K562 (cell line): Measurements from ENCODE around the gene COL4A4. TPM values are rescaled to one million over a fixed set of nuclear protein-coding genes. Genes with fewer than 3 reads are reported as not detected.

Experiments used
- ATAC-seq: fragments of 200-7000 bp; cut with Tn5 transposase; 3 replicates; pipeline ENCODE4 v1.9.1; 2020; ENCODE audit warnings: moderate library complexity
- BruUV-seq: library from RNA; stranded (reverse); fragments of 400-500 nt; replicated peaks from 2 replicates; lab custom pipeline; 2021; lab: Mats Ljungman, UMichigan
- CTCF ChIA-PET: fragments of 300-600 bp; formaldehyde crosslinking; extraction: SDS; loops from one replicate; lab custom pipeline; 2021; ENCODE audit warnings: low intra/inter-chr PET ratio; lab: Yijun Ruan, JAX
- POLR2A ChIA-PET: fragments of 300-600, 350-650 bp; sonication (Branson Sonifier 250); formaldehyde crosslinking; extraction: SDS; loops from one replicate; lab custom pipeline; 2021; ENCODE audit warnings: antibody characterized with exemption, inconsistent platforms; lab: Yijun Ruan, JAX
- DNase-seq, 4 experiments: peaks; one replicate each; pipeline versions ENCODE4 v3.0.0 to v3.0.0-alpha.2; 2011 to 2018; ENCODE audit warnings: low spot score in 3 of 4, mixed read lengths in 3 of 4; ENCODE audit errors: extremely low read depth in 1 of 4
- FAIRE-seq: peaks from 2 replicates; lab custom pipeline; 2011; peaks lifted over from hg19 to GRCh38; lab: Jason Lieb, UNC
- H2AFZ ChIP-seq: 2 replicates; pipeline ENCODE4 v1.6.0; 2011; ENCODE audit warnings: low read depth, low read length, control low read depth, inconsistent platforms
- H3K27ac ChIP-seq: fragments of 200-600 bp; 3 replicates; pipeline ENCODE4 v1.8.0; 2011; ENCODE audit warnings: low read depth, mild to moderate bottlenecking, control low read depth, inconsistent platforms, low read length, moderate library complexity, mixed read lengths; ENCODE audit errors: extremely low read depth
- H3K27me3 ChIP-seq, 2 experiments: fragments of 300-600 bp in 1 of 2; 2 replicates in 1 of 2; 3 replicates in 1 of 2; pipeline versions ENCODE4 v1.6.0 to v1.8.0; 2011; ENCODE audit warnings: inconsistent platforms in 2 of 2, low read length in 2 of 2, mild to moderate bottlenecking in 1 of 2, mixed read lengths in 1 of 2, moderate library complexity in 1 of 2; ENCODE audit not compliant: control insufficient read depth in 2 of 2, insufficient read depth in 2 of 2
- H3K36me3 ChIP-seq: fragments of 300-600 bp; 3 replicates; pipeline ENCODE4 v1.8.0; 2011; ENCODE audit warnings: mild to moderate bottlenecking, low read length, inconsistent platforms; ENCODE audit not compliant: control insufficient read depth, insufficient read depth
- H3K4me1 ChIP-seq, 2 experiments: fragments of 200-600 bp in 1 of 2; replicated peaks in 1 of 2; 2 replicates in 1 of 2; 3 replicates in 1 of 2; pipeline versions ENCODE4 v1.5.1 to v1.8.0; 2011; ENCODE audit warnings: inconsistent platforms in 2 of 2, low read length in 2 of 2, mild to moderate bottlenecking in 1 of 2, mixed read lengths in 1 of 2, moderate library complexity in 1 of 2; ENCODE audit not compliant: control insufficient read depth in 2 of 2, insufficient read depth in 2 of 2
- H3K4me2 ChIP-seq: 2 replicates; pipeline ENCODE4 v1.6.1; 2011; ENCODE audit warnings: low read length, control low read depth, inconsistent platforms, mixed read lengths; ENCODE audit not compliant: insufficient read depth
- H3K4me3 ChIP-seq: fragments of 200-600 bp; sonication (generic), shearing (Covaris generic); 2 replicates; pipeline ENCODE4 v1.5.1; 2016; ENCODE audit warnings: control low read depth, inconsistent platforms
- H3K79me2 ChIP-seq: fragments of 200-600 bp; 3 replicates; pipeline ENCODE4 v1.8.0; 2011; ENCODE audit warnings: low read length, inconsistent platforms; ENCODE audit not compliant: control insufficient read depth, insufficient read depth
- H3K9ac ChIP-seq, 2 experiments: 2 replicates each; pipeline versions ENCODE4 v1.6.0 to v1.6.1; 2011; ENCODE audit warnings: low read depth in 2 of 2, low read length in 2 of 2, control low read depth in 1 of 2, inconsistent platforms in 1 of 2, mild to moderate bottlenecking in 1 of 2, mixed read lengths in 1 of 2; ENCODE audit not compliant: insufficient read depth in 1 of 2
- H3K9me1 ChIP-seq: one replicate; pipeline ENCODE4 v1.6.0; 2011; ENCODE audit warnings: inconsistent platforms, mild to moderate bottlenecking, low read length, moderate library complexity; ENCODE audit not compliant: control insufficient read depth, insufficient read depth
- H3K9me3 ChIP-seq: replicated peaks from 2 replicates; pipeline ENCODE4 v1.5.1; 2011; ENCODE audit warnings: low read depth, low read length, inconsistent platforms; ENCODE audit not compliant: control insufficient read depth, insufficient read depth
- H4K20me1 ChIP-seq: replicated peaks from 2 replicates; pipeline ENCODE4 v1.6.1; 2011; ENCODE audit warnings: low read length, inconsistent platforms, mixed read lengths; ENCODE audit not compliant: control insufficient read depth, insufficient read depth
- FIP1L1 ChIP-seq: fragments of 200-400 bp; formaldehyde crosslinking; IDR thresholded peaks from 2 replicates; pipeline ENCODE4 v1.6.1; 2018; ENCODE audit warnings: mild to moderate bottlenecking, low read depth, low read length; ENCODE audit not compliant: poor library complexity, severe bottlenecking
- FOS ChIP-seq: IDR thresholded peaks from 3 replicates; pipeline ENCODE4 v1.6.1; 2011; ENCODE audit not compliant: insufficient read length; ENCODE audit errors: extremely low read depth
- FOXM1 ChIP-seq, 2 experiments: fragments of 450-650 bp in 1 of 2; sonication (generic) in 1 of 2; formaldehyde crosslinking in 1 of 2; IDR thresholded peaks; 2 replicates each; pipeline versions ENCODE4 v1.6.1 to v1.9.0; 2017 to 2022; ENCODE audit warnings: low read depth in 2 of 2, mild to moderate bottlenecking in 2 of 2, missing genetic modification reagents in 1 of 2, moderate library complexity in 1 of 2
- PTTG1 ChIP-seq: fragments of 450-650 bp; IDR thresholded peaks from 2 replicates; pipeline ENCODE4 v1.6.1; 2016; ENCODE audit warnings: low read depth, mild to moderate bottlenecking, missing genetic modification characterization, missing compliant biosample characterization
- WGBS: fragments of 100-300 bp; shearing (Covaris generic); methylation state at CpG from one replicate; pipeline ENCODE4 v1.1.6; 2016; ENCODE audit warnings: low coverage, mixed read lengths; ENCODE audit not compliant: insufficient coverage; ENCODE audit errors: missing lambda C conversion rate; 5-methylcytosine and 5-hydroxymethylcytosine counted together
- in situ Hi-C: fragments of 300-500 bp; cut with MboI; formaldehyde crosslinking; loops from 4 replicates; pipeline ENCODE4 v1.15.0; 2018; ENCODE audit warnings: inconsistent platforms, mixed read lengths
- intact Hi-C: fragments of 100-400 bp; cut with micrococcal nuclease; formaldehyde crosslinking; loops from 2 replicates; pipeline ENCODE4 v1.14.2; 2022
- polyA plus RNA-seq, 8 experiments: library from polyadenylated mRNA; depleted of rRNA in 4 of 8; stranded (reverse) in 5 of 8; unstranded in 3 of 8; fragments of >200 nt; fragmentation: Nextera tagmentation in 2 of 8; fragmentation: Illumina TruSeq in 1 of 8; extraction: Ambion mirVana in 2 of 8; extraction: Trizol in 1 of 8; gene quantifications; 2 replicates each; pipeline versions ENCODE4 v1.2.1 to v1.2.3, GENCODE V29; 2011 to 2014; ENCODE audit warnings: inconsistent platforms in 1 of 8, missing spikeins in 1 of 8
- total RNA-seq, 7 experiments: library from RNA; depleted of rRNA in 6 of 7; stranded (reverse); fragments of >200 nt in 6 of 7; fragmentation: Illumina TruSeq in 2 of 7; extraction: Trizol in 2 of 7; gene quantifications; 2 replicates each; pipeline versions ENCODE4 v1.2.1 to v1.2.3, GENCODE V29; 2011 to 2021; ENCODE audit warnings: low replicate concordance in 1 of 7
- TF ChIP-seq, protein P1 (sequence below): fragments of 250-450 bp; sonication (Bioruptor Pico); IDR thresholded peaks from 2 replicates; pipeline ENCODE4 v1.5.0; 2022; ENCODE audit warnings: mild to moderate bottlenecking
- TF ChIP-seq, protein P2 (sequence below): sonication (generic); formaldehyde crosslinking; IDR thresholded peaks from 2 replicates; pipeline ENCODE4 v1.8.0; 2022; ENCODE audit warnings: mild to moderate bottlenecking, missing genetic modification reagents

Gene COL4A4
- total and polyA plus RNA-seq, 9 of the 15 experiments (the other 6 are each of a cell fraction or from before 2014, with no cell fraction given), result under 0.01 to 0.01 TPM; not detected in 7

DNA sequence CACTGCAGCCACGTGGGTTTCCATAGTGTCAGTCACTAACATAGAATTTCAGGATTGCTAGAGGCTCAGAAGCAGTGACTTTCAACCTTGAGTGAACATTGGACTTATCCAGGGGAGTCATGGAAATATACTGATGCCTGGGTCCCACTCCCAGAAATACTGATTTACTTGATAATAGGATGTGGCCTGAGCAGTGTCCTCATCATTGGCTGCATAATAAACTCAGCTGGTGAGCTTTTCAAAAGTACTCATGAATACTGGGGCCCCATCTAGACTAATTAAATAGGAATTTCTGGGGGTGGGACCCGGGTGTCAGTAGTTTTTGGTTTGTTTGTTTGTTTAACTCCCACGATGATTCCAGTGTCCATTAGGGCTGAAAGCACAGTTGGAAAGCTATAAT lies 141.4 kb downstream of the COL4A4 start (continued):
- TF ChIP-seq, protein P1, sequence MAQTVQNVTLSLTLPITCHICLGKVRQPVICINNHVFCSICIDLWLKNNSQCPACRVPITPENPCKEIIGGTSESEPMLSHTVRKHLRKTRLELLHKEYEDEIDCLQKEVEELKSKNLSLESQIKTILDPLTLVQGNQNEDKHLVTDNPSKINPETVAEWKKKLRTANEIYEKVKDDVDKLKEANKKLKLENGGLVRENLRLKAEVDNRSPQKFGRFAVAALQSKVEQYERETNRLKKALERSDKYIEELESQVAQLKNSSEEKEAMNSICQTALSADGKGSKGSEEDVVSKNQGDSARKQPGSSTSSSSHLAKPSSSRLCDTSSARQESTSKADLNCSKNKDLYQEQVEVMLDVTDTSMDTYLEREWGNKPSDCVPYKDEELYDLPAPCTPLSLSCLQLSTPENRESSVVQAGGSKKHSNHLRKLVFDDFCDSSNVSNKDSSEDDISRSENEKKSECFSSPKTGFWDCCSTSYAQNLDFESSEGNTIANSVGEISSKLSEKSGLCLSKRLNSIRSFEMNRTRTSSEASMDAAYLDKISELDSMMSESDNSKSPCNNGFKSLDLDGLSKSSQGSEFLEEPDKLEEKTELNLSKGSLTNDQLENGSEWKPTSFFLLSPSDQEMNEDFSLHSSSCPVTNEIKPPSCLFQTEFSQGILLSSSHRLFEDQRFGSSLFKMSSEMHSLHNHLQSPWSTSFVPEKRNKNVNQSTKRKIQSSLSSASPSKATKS, result no peak
- TF ChIP-seq FIP1L1, result no peak

DNA sequence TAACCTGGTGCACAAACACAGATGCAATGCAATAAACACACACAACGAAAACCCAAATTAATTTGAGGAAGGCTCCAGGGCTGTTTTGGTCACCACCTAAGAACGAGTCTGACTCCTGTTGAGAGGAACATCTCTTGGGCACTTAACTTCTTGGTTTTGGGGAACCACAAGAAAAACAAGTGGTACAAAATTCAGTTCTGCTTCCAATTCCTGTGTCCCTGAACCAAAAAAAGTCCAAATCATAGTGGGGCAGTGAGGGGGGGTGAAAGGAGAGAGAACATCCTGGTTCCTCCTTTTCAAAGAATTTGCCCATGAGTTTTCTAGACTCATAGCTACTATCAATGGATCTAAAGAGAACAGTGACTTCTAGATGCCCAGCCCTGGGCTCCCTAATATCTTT lies 143.6 kb downstream of the COL4A4 start:
- CTCF ChIA-PET, result no interaction called here
- no TSS peak for BruUV-seq
- no peaks in the 10 kb centered on the region for H3K4me1 ChIP-seq

More for the DNA sequence above, 143.6 kb downstream of the COL4A4 start:
- Histone ChIP-seq H3K9ac (no peak overlapping the region), H3K36me3 (no peaks in the 10 kb centered on the region), H3K9me1 (no peaks in the 10 kb centered on the region), H3K4me3 (no peak overlapping the region), H3K4me2 (no peak overlapping the region), H3K27me3 (no peaks in the 10 kb centered on the region; a peak in 2 of 5 replicates), H3K27ac (no peak overlapping the region), H3K79me2 (no peaks in the 10 kb centered on the region), H4K20me1 (no peaks in the 10 kb centered on the region), H3K9me3 (no peaks in the 10 kb centered on the region), H2AFZ (no peak overlapping the region)
- DNase-seq (no peak), ATAC-seq (no peak), FAIRE-seq (no peak)
- intact Hi-C loops, result no loop called here
- 0% methylated on average over 2 of the region's 2 CpGs for WGBS
- POLR2A ChIA-PET, result no interaction called here
- TF ChIP-seq FOS (no peak), FOXM1 (IDR thresholded peaks at IDR 0.05; ENCODE audit: low read depth) (no peak), FOXM1 (CRISPR knock-in tag; IDR thresholded peaks at IDR 0.05; ENCODE audit: low read depth) (no peak), PTTG1 (tag) (no peak)
- TF ChIP-seq, protein P2, sequence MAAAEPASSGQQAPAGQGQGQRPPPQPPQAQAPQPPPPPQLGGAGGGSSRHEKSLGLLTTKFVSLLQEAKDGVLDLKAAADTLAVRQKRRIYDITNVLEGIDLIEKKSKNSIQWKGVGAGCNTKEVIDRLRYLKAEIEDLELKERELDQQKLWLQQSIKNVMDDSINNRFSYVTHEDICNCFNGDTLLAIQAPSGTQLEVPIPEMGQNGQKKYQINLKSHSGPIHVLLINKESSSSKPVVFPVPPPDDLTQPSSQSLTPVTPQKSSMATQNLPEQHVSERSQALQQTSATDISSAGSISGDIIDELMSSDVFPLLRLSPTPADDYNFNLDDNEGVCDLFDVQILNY (CRISPR knock-in tag), result no peak
- in situ Hi-C loops, result no loop called here
